HepG2 (cell line): ENCODE results near the gene NEK8. TPM values are rescaled to one million over a fixed set of nuclear protein-coding genes. Genes with fewer than 3 reads are reported as not detected.

Source experiments
- AGO2 ChIP-seq: fragments of 200-400 bp; formaldehyde crosslinking; optimal IDR thresholded peaks from 2 replicates; pipeline ENCODE3; 2017; ENCODE audit warnings: mild to moderate bottlenecking, low read depth, low read length, moderate library complexity
- DR1 ChIP-seq: sonication (generic); formaldehyde crosslinking; IDR thresholded peaks from 2 replicates; pipeline ENCODE4 v1.8.0; 2021; ENCODE audit warnings: mild to moderate bottlenecking, missing genetic modification reagents, inconsistent platforms
- ETV5 ChIP-seq: IDR thresholded peaks from 2 replicates; pipeline ENCODE4 v1.6.1; 2018; ENCODE audit warnings: missing biosample characterization, missing genetic modification reagents, inconsistent platforms, borderline replicate concordance
- HOMEZ ChIP-seq: IDR thresholded peaks from 2 replicates; pipeline ENCODE4 v1.6.1; 2016; ENCODE audit warnings: low read depth
- JUND ChIP-seq: sonication (generic); formaldehyde crosslinking; IDR thresholded peaks from 2 replicates; pipeline ENCODE4 v1.8.0; 2022; ENCODE audit warnings: mild to moderate bottlenecking, missing genetic modification reagents
- MXI1 ChIP-seq: IDR thresholded peaks from 3 replicates; pipeline ENCODE4 v1.6.1; 2012; ENCODE audit warnings: low read depth, low read length, inconsistent platforms, borderline replicate concordance
- NFE2 ChIP-seq: sonication (generic); formaldehyde crosslinking; IDR thresholded peaks from 2 replicates; pipeline ENCODE4 v1.4.0; 2020; ENCODE audit warnings: missing genetic modification reagents
- PHF21A ChIP-seq: sonication (generic); formaldehyde crosslinking; IDR thresholded peaks from 2 replicates; pipeline ENCODE4 v1.5.0; 2020; ENCODE audit warnings: mild to moderate bottlenecking, missing genetic modification reagents
- PREB ChIP-seq: sonication (generic); formaldehyde crosslinking; IDR thresholded peaks from 2 replicates; pipeline ENCODE4 v1.4.0; 2020; ENCODE audit warnings: missing genetic modification reagents
- RFX5 ChIP-seq: IDR thresholded peaks from 2 replicates; pipeline ENCODE4 v1.6.1; 2011; ENCODE audit warnings: low read depth, low read length, improper control_type of control experiment
- SAP130 ChIP-seq: IDR thresholded peaks from 2 replicates; pipeline ENCODE4 v1.6.1; 2016; ENCODE audit warnings: low read depth
- ZBTB26 ChIP-seq: IDR thresholded peaks from 2 replicates; pipeline ENCODE4 v1.6.1; 2016; ENCODE audit warnings: missing compliant biosample characterization, missing genetic modification reagents, borderline replicate concordance
- ZBTB4 ChIP-seq: sonication (generic); formaldehyde crosslinking; IDR thresholded peaks from 2 replicates; pipeline ENCODE4 v1.4.0; 2020; ENCODE audit warnings: missing genetic modification reagents, mild to moderate bottlenecking, borderline replicate concordance
- ZKSCAN1 ChIP-seq: fragments of 150-350 bp; IDR thresholded peaks from 2 replicates; pipeline ENCODE4 v1.6.1; 2014; ENCODE audit warnings: low read length
- ZNF18 ChIP-seq: sonication (generic); formaldehyde crosslinking; IDR thresholded peaks from 2 replicates; pipeline ENCODE4 v1.8.0; 2022; ENCODE audit warnings: mild to moderate bottlenecking, missing genetic modification reagents; ENCODE audit not compliant: insufficient replicate concordance
- ZNF770 ChIP-seq: sonication (generic); formaldehyde crosslinking; IDR thresholded peaks from 2 replicates; pipeline ENCODE4 v1.5.0; 2020; ENCODE audit warnings: mild to moderate bottlenecking, missing genetic modification reagents
- ZNF777 ChIP-seq: sonication (generic); formaldehyde crosslinking; IDR thresholded peaks from 2 replicates; pipeline ENCODE4 v1.4.0; 2020; ENCODE audit warnings: missing genetic modification reagents
- ZSCAN31 ChIP-seq: sonication (generic); formaldehyde crosslinking; IDR thresholded peaks from 2 replicates; pipeline ENCODE4 v1.5.0; 2020; ENCODE audit warnings: low read depth, mild to moderate bottlenecking, missing genetic modification reagents
- polyA plus RNA-seq, 8 experiments: library from polyadenylated mRNA; depleted of rRNA in 3 of 8; stranded (reverse) in 7 of 8; unstranded in 1 of 8; fragments of >200 nt; fragmentation: Illumina TruSeq in 4 of 8; extraction: Trizol in 4 of 8; gene quantifications; 2 replicates each; pipeline versions ENCODE4 v1.2.1 to v1.2.3, GENCODE V29; 2011 to 2016; ENCODE audit warnings: low read depth in 4 of 8, missing spikeins in 1 of 8, mixed read lengths in 1 of 8; ENCODE audit not compliant: insufficient read depth in 1 of 8
- total RNA-seq, 5 experiments: library from RNA; depleted of rRNA; stranded (reverse); fragments of >200 nt; fragmentation: Illumina TruSeq; extraction: Trizol; gene quantifications; 2 replicates each; pipeline ENCODE4 v1.2.3, GENCODE V29; 2016; ENCODE audit warnings: low read depth in 1 of 5

Gene NEK8
- total and polyA plus RNA-seq, 2 of the 13 experiments (the other 11 are each of a cell fraction or from before 2014, with no cell fraction given): 5.8 to 13.5 TPM

GRCh38 chr17:28725660-28726225, 2.8 kb upstream of the NEK8 start (continued):
- TF ChIP-seq HOMEZ (CRISPR knock-in tag): no peak
- TF ChIP-seq JUND (CRISPR knock-in tag): peak; percentile 68; the same call in 1 of the 2 replicates
- TF ChIP-seq PREB: no peak
- 0 out of 3 replicates have a peak, but pooled peaks have one; percentile 5 for TF ChIP-seq MXI1
- TF ChIP-seq DR1 (CRISPR knock-in tag): no peak; the same call in 1 of the 2 replicates
- peak; percentile 73 for TF ChIP-seq ZSCAN31 (CRISPR knock-in tag)
- no peak for TF ChIP-seq PHF21A (CRISPR knock-in tag)
- no peak for TF ChIP-seq NFE2 (CRISPR knock-in tag)
- TF ChIP-seq ZKSCAN1: no peak
- no peak; the same call in 1 of the 2 replicates for TF ChIP-seq ZBTB26 (CRISPR knock-in tag)
- TF ChIP-seq ZNF770: peak; percentile 52; the same call in 1 of the 2 replicates
- peak; percentile 63 for TF ChIP-seq ZNF18 (CRISPR knock-in tag)
- peak; percentile 36 for TF ChIP-seq ETV5
- TF ChIP-seq RFX5: no peak
- TF ChIP-seq ZBTB4 (CRISPR knock-in tag): no peak; the same call in 1 of the 2 replicates
- TF ChIP-seq SAP130 (CRISPR knock-in tag): peak; percentile 80
- TF ChIP-seq ZNF777 (CRISPR knock-in tag): peak; percentile 33; the same call in 1 of the 2 replicates
- peak; percentile 100 for TF ChIP-seq AGO2
